HepG2 (cell line): ENCODE data around the gene MRPS10. TPM values are rescaled to one million over a fixed set of nuclear protein-coding genes. Genes with fewer than 3 reads are reported as not detected.
A peak's percentile ranks its signal among the peaks of the same experiment; 100 is the strongest.

Experiments used
- ATF3 ChIP-seq: sonication (generic); formaldehyde crosslinking; IDR thresholded peaks from 2 replicates; pipeline ENCODE4 v1.4.0; 2020; ENCODE audit warnings: missing genetic modification reagents
- BCL6 ChIP-seq: IDR thresholded peaks from 2 replicates; pipeline ENCODE4 v1.6.1; 2016; ENCODE audit warnings: missing genetic modification reagents, missing compliant biosample characterization
- FOXP1 ChIP-seq, 2 experiments: fragments of 450-650 bp in 1 of 2; IDR thresholded peaks; 2 replicates each; pipeline ENCODE4 v1.6.1; 2017 to 2018; ENCODE audit warnings: antibody characterized with exemption in 1 of 2
- GATAD1 ChIP-seq: IDR thresholded peaks from 2 replicates; pipeline ENCODE4 v1.6.1; 2016; ENCODE audit warnings: missing genetic modification reagents, missing compliant biosample characterization
- JUND ChIP-seq: sonication (generic); formaldehyde crosslinking; IDR thresholded peaks from 2 replicates; pipeline ENCODE4 v1.8.0; 2022; ENCODE audit warnings: mild to moderate bottlenecking, missing genetic modification reagents
- MEF2D ChIP-seq: sonication (generic); formaldehyde crosslinking; IDR thresholded peaks from 2 replicates; pipeline ENCODE4 v1.5.1; 2020; ENCODE audit warnings: mild to moderate bottlenecking, missing genetic modification reagents
- MYC ChIP-seq: sonication (generic); formaldehyde crosslinking; IDR thresholded peaks from 2 replicates; pipeline ENCODE4 v1.9.0; 2021; ENCODE audit warnings: missing genetic modification reagents, borderline replicate concordance
- NCOA5 ChIP-seq: sonication (generic); formaldehyde crosslinking; IDR thresholded peaks from 2 replicates; pipeline ENCODE4 v1.4.0; 2020; ENCODE audit warnings: missing genetic modification reagents
- NR1H2 ChIP-seq: sonication (generic); formaldehyde crosslinking; IDR thresholded peaks from 2 replicates; pipeline ENCODE4 v1.8.1; 2022; ENCODE audit warnings: low read depth, missing genetic modification reagents, borderline replicate concordance
- RAD21 ChIP-seq: fragments of 450-650 bp; formaldehyde crosslinking; IDR thresholded peaks from 2 replicates; pipeline ENCODE4 v1.5.0; 2020; ENCODE audit warnings: mild to moderate bottlenecking
- SP4 ChIP-seq: sonication (generic); formaldehyde crosslinking; IDR thresholded peaks from 2 replicates; pipeline ENCODE4 v1.8.1; 2023; ENCODE audit warnings: mild to moderate bottlenecking, missing genetic modification reagents
- SRSF4 ChIP-seq: fragments of 200-400 bp; formaldehyde crosslinking; IDR thresholded peaks from one replicate; pipeline ENCODE4 v1.6.1; 2018; ENCODE audit warnings: mild to moderate bottlenecking, low read depth, low read length, moderate library complexity; ENCODE audit not compliant: poor library complexity, severe bottlenecking
- THAP11 ChIP-seq: IDR thresholded peaks from 2 replicates; pipeline ENCODE4 v1.6.1; 2016; ENCODE audit warnings: missing biosample characterization, missing genetic modification reagents
- ZFP90 ChIP-seq: sonication (generic); formaldehyde crosslinking; IDR thresholded peaks from 2 replicates; pipeline ENCODE4 v1.8.0; 2022; ENCODE audit warnings: missing genetic modification reagents, mild to moderate bottlenecking, inconsistent platforms, borderline replicate concordance
- ZNF207 ChIP-seq: fragments of 450-650 bp; IDR thresholded peaks from 2 replicates; pipeline ENCODE4 v1.6.1; 2016; ENCODE audit warnings: antibody characterized with exemption, borderline replicate concordance
- ZNF33B ChIP-seq: sonication (generic); formaldehyde crosslinking; IDR thresholded peaks from 2 replicates; pipeline ENCODE4 v1.5.1; 2020; ENCODE audit warnings: mild to moderate bottlenecking, missing genetic modification reagents
- ZNF367 ChIP-seq: sonication (generic); formaldehyde crosslinking; IDR thresholded peaks from 2 replicates; pipeline ENCODE4 v1.4.0; 2020; ENCODE audit warnings: missing genetic modification reagents, borderline replicate concordance
- ZNF749 ChIP-seq: sonication (generic); formaldehyde crosslinking; IDR thresholded peaks from 2 replicates; pipeline ENCODE4 v1.8.0; 2022; ENCODE audit warnings: mild to moderate bottlenecking, missing genetic modification reagents, moderate library complexity, borderline replicate concordance
- polyA plus RNA-seq, 8 experiments: library from polyadenylated mRNA; depleted of rRNA in 3 of 8; stranded (reverse) in 7 of 8; unstranded in 1 of 8; fragments of >200 nt; fragmentation: Illumina TruSeq in 4 of 8; extraction: Trizol in 4 of 8; gene quantifications; 2 replicates each; pipeline versions ENCODE4 v1.2.1 to v1.2.3, GENCODE V29; 2011 to 2016; ENCODE audit warnings: low read depth in 4 of 8, missing spikeins in 1 of 8, mixed read lengths in 1 of 8; ENCODE audit not compliant: insufficient read depth in 1 of 8
- total RNA-seq, 5 experiments: library from RNA; depleted of rRNA; stranded (reverse); fragments of >200 nt; fragmentation: Illumina TruSeq; extraction: Trizol; gene quantifications; 2 replicates each; pipeline ENCODE4 v1.2.3, GENCODE V29; 2016; ENCODE audit warnings: low read depth in 1 of 5
- TF ChIP-seq, protein P1 (sequence below): sonication (generic); formaldehyde crosslinking; IDR thresholded peaks from 2 replicates; pipeline ENCODE4 v1.4.0; 2020; ENCODE audit warnings: missing genetic modification reagents, borderline replicate concordance
- TF ChIP-seq, protein P2 (sequence below): sonication (generic); formaldehyde crosslinking; IDR thresholded peaks from 2 replicates; pipeline ENCODE4 v1.8.1; 2023; ENCODE audit warnings: mild to moderate bottlenecking, missing genetic modification reagents, borderline replicate concordance
- TF ChIP-seq, protein P3 (sequence below): sonication (generic); formaldehyde crosslinking; conservative IDR thresholded peaks from 2 replicates; pipeline ENCODE4 v1.4.0; 2020; ENCODE audit warnings: mild to moderate bottlenecking, missing genetic modification reagents, moderate library complexity

The MRPS10 gene
- total and polyA plus RNA-seq, 2 of the 13 experiments (the other 11 are each of a cell fraction or from before 2014, with no cell fraction given), result 31.7 to 54.6 TPM

GRCh38 chr6:42197555-42198362 lies 19.9 kb downstream of the MRPS10 start (continued):
- no peak for TF ChIP-seq ZNF367 (CRISPR knock-in tag)
- peak; percentile 83 for TF ChIP-seq BCL6 (CRISPR knock-in tag)
- TF ChIP-seq NR1H2 (CRISPR knock-in tag), result no peak
- peak; percentile 55; the same call in 1 of the 2 replicates for TF ChIP-seq GATAD1 (CRISPR knock-in tag)
- TF ChIP-seq ZFP90 (CRISPR knock-in tag), result no peak
- TF ChIP-seq ATF3 (CRISPR knock-in tag), result peak; percentile 91; the same call in 1 of the 2 replicates
- TF ChIP-seq, protein P1, sequence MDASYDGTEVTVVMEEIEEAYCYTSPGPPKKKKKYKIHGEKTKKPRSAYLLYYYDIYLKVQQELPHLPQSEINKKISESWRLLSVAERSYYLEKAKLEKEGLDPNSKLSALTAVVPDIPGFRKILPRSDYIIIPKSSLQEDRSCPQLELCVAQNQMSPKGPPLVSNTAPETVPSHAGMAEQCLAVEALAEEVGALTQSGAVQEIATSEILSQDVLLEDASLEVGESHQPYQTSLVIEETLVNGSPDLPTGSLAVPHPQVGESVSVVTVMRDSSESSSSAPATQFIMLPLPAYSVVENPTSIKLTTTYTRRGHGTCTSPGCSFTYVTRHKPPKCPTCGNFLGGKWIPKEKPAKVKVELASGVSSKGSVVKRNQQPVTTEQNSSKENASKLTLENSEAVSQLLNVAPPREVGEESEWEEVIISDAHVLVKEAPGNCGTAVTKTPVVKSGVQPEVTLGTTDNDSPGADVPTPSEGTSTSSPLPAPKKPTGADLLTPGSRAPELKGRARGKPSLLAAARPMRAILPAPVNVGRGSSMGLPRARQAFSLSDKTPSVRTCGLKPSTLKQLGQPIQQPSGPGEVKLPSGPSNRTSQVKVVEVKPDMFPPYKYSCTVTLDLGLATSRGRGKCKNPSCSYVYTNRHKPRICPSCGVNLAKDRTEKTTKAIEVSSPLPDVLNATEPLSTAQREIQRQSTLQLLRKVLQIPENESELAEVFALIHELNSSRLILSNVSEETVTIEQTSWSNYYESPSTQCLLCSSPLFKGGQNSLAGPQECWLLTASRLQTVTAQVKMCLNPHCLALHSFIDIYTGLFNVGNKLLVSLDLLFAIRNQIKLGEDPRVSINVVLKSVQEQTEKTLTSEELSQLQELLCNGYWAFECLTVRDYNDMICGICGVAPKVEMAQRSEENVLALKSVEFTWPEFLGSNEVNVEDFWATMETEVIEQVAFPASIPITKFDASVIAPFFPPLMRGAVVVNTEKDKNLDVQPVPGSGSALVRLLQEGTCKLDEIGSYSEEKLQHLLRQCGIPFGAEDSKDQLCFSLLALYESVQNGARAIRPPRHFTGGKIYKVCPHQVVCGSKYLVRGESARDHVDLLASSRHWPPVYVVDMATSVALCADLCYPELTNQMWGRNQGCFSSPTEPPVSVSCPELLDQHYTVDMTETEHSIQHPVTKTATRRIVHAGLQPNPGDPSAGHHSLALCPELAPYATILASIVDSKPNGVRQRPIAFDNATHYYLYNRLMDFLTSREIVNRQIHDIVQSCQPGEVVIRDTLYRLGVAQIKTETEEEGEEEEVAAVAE (CRISPR knock-in tag), result no peak; the same call in 1 of the 2 replicates
- TF ChIP-seq, protein P2, sequence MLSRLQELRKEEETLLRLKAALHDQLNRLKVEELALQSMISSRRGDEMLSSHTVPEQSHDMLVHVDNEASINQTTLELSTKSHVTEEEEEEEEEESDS, result no peak
- TF ChIP-seq SRSF4, result no peak
- TF ChIP-seq JUND, result peak; percentile 74
- no peak for TF ChIP-seq MEF2D (CRISPR knock-in tag)
- TF ChIP-seq ZNF33B (CRISPR knock-in tag), result no peak
- 0 out of 2 replicates have a peak, but pooled peaks have one; percentile 16 for TF ChIP-seq THAP11 (CRISPR knock-in tag)
- no peak for TF ChIP-seq FOXP1 (IDR thresholded peaks at IDR 0.05)
- peak; percentile 74 for TF ChIP-seq FOXP1 (CRISPR knock-in tag; IDR thresholded peaks at IDR 0.05)
- TF ChIP-seq MYC (CRISPR knock-in tag), result peak; percentile 28; the same call in 1 of the 2 replicates
- no peak for TF ChIP-seq ZNF207
- TF ChIP-seq, protein P3, sequence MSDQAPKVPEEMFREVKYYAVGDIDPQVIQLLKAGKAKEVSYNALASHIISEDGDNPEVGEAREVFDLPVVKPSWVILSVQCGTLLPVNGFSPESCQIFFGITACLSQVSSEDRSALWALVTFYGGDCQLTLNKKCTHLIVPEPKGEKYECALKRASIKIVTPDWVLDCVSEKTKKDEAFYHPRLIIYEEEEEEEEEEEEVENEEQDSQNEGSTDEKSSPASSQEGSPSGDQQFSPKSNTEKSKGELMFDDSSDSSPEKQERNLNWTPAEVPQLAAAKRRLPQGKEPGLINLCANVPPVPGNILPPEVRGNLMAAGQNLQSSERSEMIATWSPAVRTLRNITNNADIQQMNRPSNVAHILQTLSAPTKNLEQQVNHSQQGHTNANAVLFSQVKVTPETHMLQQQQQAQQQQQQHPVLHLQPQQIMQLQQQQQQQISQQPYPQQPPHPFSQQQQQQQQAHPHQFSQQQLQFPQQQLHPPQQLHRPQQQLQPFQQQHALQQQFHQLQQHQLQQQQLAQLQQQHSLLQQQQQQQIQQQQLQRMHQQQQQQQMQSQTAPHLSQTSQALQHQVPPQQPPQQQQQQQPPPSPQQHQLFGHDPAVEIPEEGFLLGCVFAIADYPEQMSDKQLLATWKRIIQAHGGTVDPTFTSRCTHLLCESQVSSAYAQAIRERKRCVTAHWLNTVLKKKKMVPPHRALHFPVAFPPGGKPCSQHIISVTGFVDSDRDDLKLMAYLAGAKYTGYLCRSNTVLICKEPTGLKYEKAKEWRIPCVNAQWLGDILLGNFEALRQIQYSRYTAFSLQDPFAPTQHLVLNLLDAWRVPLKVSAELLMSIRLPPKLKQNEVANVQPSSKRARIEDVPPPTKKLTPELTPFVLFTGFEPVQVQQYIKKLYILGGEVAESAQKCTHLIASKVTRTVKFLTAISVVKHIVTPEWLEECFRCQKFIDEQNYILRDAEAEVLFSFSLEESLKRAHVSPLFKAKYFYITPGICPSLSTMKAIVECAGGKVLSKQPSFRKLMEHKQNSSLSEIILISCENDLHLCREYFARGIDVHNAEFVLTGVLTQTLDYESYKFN, result peak; percentile 54
- no peak for TF ChIP-seq ZNF749 (CRISPR knock-in tag)
- TF ChIP-seq RAD21, result no peak
- TF ChIP-seq SP4 (CRISPR knock-in tag), result 0 out of 2 replicates have a peak, but pooled peaks have one; percentile 25
- TF ChIP-seq NCOA5, result no peak
